GM19023 (cell line): ENCODE measurements around the gene RBM38.
"Not testable (repeated sequence)": the region's sequence is repeated elsewhere in the genome, so short reads cannot be mapped to it uniquely, and the experiment has no call there.

Source experiments
- ATAC-seq: cut with Tn5 transposase; IDR thresholded peaks from one replicate; pipeline ENCODE4 v1.9.1; 2021; ENCODE audit warnings: mild to moderate bottlenecking, moderate library complexity; ENCODE audit not compliant: unreplicated experiment

The RBM38 gene

GRCh38 chr20:57390604-57391438, at the start of gene RBM38:
Gene RBM38 (plus strand): TSS chr20:57391396. CDS start chr20:57391582, 186 bp downstream.
- ATAC-seq: peak; percentile 56

DNA sequence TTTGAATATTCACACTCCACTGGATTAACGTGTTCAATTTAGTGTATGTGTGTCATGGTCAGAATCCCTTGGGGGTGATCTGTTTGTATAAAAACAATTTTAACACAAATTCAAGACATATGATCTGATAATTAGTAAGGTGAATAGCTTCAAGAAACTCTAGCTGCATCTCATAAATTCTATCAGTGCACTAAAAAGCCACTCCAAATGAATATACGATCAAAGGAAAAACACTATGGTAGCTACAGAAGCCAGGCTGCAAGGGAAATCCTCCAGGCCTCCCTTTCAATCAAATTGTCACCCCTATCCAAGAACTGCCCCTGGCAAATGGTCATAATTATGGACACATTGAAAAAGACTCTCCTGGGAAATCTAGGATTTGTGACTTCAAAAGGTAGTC, 49.5 kb upstream of the RBM38 start:
- no peak for ATAC-seq

GRCh38 chr20:57342829-57343228, 48.4 kb upstream of the RBM38 start:
- ATAC-seq: no peak

DNA sequence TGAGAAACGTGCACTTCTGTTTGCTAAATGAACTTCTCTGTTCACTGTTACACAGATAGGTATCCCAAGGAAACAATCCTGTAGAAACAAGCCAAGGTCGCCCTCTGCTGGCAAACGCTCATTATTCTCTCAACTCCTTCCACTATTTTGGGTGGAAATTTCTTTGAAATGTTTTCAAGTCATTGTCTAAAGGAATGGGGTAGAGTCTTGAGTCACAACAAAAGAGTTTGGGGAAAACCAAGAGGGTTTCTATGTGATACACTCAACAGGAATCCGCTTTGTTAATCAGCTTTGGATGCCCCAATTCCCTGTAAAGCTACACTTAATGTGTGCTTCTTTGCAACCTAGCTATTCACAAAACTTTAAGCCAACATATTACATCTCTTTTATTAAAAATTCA, 44.7 kb upstream of the RBM38 start:
- no peak for ATAC-seq

GRCh38 chr20:57347393-57347792, 43.8 kb upstream of the RBM38 start:
- no peak for ATAC-seq

GRCh38 chr20:57348200-57348921, 42.8 kb upstream of the RBM38 start:
- not testable (repeated sequence) for ATAC-seq

DNA sequence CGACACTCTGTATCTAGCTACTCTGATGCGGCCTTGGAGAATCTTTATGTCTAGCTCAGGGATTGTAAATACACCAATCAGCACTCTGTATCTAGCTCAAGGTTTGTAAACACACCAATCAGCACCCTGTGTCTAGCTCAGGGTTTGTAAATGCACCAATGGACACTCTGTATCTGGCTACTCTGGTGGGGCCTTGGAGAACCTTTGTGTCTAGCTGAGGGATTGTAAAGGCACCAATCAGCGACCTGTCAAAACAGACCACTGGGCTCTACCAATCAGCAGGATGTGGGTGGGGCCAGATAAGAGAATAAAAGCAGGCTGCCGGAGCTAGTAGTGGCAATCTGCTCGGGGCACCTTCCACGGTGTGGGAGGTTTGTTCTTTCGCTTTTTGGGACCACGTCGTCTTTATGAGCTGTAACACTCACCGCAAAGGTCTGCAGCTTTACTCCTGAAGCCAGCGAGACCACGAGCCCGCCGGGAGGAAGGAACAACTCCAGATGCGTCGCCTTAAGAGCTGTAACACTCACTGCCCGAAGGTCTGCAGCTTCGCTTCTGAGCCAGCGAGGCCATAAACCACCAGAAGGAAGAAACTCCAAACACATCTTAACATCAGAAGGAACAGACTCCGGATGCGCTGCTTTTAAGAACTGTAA, 42.1 kb upstream of the RBM38 start:
- not testable (repeated sequence) for ATAC-seq

DNA sequence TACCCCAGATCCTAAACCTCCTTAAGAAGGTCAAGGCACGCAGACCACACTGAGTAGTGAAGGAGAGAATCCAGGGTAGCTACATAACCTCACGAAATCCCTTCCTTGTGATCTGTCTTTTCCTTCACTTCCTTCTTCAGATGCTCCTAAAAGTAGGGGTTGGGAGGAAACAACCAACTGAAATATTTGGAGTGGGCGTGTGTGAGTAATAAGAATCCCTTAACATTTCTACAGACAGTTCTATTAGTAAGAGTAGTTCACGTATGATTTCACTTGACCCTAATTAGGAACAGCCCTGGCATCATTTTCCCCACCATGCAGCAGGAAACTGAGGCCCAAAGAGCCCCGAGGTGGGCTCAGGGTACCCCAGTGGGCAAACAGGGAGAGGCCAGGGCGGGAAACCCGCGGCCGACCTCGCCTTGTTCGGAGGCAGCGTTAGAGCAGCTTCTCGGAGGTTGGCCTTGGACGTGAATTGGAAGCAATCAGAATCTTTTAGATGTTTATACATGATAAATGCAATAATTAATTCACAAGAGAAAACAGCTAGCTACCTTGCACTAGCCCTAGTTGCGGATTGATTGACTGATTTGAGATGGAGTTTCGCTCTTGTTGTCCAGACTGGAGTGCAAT, 41.0 kb upstream of the RBM38 start:
- ATAC-seq: no peak

DNA sequence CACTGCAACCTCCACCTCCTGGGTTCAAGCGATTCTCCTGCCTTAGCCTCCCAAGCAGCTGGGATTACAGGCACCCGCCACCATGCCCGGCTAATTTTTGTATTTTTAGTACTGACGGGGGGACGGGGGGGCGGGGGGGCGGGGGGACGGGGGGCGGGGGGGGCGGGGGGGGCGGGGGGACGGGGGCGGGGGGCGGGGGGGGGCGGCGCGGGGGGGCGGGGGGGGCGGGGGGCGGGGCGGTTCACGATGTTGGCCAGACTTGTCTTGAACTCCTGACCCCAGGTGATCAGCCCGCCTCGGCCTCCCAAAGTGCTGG, 40.5 kb upstream of the RBM38 start:
- ATAC-seq: not testable (repeated sequence)

DNA sequence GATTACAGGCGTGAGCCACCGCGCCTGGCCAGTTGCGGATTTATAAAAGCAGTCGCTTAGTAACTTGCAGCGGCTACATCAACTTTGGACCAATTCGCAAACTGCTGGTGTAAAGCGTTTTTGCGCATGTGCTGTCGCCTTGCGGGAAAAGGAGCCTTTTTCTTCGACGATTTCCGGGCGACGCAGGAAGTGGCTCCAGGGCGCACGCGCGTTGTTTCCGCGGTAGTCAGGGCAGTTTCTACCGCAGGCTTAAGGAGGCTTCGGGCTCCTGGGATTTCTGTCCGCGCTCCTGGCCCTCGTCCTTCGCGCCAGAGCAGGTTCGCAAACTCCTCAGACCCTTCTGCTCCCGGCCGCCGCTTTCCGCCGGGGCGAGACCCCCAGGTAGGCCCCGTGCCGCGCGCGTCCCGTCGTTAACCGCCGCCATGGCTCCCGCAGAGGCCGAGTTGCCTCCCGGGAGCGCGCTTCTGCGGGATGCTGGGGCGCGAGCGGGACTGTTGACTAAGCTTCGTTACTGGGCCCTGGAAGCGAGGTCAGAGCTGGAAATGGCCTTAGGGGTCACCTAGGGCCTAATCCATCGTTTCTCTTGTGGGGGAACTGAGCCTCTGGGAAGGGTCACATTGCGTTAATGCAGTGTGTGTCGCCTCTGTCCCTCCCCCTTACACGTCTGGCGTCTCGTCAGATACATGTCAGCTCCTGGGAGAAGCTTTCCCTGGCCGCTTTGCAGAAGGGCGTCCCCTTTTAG, 40.0 kb upstream of the RBM38 start, which contains the start of gene RAE1:
RAE1 (plus strand) TSS at position 214 of the 742 bp plus-strand sequence. CDS start 2,784 bp downstream, outside the sequence.
- peak; percentile 85 for ATAC-seq

DNA sequence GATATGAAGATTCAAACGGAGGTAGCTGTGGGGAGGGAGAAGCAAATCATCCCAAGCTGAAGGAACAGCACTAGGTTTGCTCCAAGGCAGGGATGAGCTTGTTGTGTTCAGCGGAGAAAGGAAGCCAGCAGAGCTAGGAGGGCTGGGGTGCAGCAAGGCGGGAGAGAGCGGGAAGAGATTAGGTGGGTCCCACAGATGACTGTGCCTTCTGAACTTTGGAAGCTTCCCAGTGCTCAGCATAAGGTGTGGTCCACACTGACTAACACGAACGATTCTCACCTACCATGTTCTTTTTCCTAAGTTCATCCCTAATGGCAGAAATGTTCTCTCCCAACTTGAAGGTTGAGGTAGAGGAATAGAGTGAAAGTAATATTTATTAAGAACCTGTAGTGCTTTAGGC, 38.9 kb upstream of the RBM38 start:
- no peak for ATAC-seq

GRCh38 chr20:57353351-57353750, 37.8 kb upstream of the RBM38 start:
- ATAC-seq: no peak

DNA sequence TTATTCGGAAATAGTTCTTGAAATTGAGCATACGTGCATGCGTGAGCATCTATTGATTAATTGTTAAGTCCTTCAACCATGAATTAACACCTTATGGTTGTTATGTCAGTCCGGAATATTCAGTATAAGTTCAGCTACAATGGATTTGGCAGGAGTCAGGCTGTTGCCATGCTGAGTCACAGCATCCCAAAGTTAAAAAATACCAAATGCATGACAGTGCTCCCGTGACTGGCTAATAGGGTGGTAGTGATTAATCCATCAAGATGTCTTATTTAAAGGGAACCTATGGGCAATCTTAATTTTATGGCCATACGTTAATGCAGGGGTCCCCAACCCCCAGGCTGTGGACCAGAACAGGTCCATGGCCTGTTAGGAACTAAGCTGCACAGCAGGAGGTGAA, 29.7 kb upstream of the RBM38 start:
- ATAC-seq: no peak

DNA sequence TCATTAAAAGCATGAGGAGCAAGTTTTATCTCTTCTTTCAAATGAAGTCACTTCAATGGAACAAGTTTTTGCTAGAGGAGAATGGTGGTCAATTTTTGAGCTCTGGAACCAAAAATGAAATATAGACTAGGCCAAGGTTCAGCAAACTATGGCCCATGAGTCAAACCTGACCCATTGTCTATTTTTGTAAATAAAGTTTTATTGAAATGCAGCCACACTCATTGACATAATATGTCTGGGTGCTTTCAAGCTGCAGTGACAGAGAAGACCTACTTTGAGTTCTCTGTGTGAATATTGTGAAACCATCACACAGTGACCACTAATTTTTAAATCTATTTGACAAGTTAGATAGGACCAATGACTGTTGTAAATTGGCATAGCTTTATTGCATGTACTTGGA, 26.7 kb upstream of the RBM38 start:
- ATAC-seq: no peak

DNA sequence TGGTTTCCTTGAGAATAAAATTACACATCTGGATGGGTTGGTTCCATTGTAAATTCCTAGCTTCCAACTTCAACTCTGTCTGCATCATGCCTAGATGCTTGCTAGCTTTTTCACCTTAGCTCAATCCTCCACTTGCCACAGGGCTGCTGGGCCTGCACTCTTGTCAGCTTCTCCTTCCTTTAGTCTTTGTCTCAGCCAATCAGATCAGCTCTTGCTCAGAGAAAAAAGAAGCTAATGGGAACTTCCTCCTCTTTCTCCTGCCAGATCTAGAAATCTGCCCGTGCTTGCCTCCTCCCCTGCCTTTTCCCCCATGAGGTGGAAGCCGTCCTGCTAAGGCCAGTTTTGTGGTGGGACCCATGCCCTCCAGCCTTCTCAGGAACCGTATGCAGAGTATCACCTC, 21.6 kb upstream of the RBM38 start:
- no peak for ATAC-seq

- no peak for ATAC-seq
These were observed 20.9 kb upstream of the RBM38 start for GRCh38 chr20:57370316-57370715.

DNA sequence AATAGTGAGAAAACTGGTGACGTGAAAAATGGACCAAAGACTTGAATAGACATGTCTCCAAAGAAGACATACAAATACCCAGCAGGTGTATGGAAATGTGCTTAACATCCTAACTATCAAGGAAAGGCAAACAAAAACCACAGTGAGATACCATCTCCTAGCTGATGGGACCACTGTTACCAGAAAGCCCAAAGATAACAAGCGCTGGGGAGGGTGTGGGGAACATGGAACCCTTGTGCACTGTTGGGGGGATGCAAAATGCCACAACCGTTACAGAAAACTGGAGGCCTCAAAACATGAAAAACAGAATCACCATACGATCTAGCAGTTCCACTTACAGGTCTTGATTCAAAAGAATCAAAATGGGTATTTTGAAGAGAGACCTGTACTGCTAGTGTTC, 19.8 kb upstream of the RBM38 start:
- no peak for ATAC-seq

DNA sequence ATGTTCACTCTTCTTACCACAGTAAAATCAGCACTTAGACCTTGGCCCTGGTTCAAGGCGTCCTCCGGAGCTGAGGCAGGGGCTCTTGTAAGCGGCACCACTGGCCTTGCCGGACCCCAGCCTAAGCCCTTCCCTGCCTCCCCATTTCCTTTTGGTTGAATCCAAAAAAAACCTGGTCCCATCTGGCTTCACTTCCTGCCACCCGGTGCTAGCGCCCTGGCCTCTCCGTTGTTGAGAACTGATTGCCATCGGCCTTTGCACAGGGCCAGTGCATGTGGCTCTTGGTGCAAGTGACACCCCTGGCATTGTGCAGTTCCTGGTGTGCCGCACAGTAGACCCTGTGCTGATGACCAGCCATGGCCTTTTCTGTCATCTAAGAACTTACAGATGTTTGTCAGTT, 19.0 kb upstream of the RBM38 start:
- ATAC-seq: no peak

DNA sequence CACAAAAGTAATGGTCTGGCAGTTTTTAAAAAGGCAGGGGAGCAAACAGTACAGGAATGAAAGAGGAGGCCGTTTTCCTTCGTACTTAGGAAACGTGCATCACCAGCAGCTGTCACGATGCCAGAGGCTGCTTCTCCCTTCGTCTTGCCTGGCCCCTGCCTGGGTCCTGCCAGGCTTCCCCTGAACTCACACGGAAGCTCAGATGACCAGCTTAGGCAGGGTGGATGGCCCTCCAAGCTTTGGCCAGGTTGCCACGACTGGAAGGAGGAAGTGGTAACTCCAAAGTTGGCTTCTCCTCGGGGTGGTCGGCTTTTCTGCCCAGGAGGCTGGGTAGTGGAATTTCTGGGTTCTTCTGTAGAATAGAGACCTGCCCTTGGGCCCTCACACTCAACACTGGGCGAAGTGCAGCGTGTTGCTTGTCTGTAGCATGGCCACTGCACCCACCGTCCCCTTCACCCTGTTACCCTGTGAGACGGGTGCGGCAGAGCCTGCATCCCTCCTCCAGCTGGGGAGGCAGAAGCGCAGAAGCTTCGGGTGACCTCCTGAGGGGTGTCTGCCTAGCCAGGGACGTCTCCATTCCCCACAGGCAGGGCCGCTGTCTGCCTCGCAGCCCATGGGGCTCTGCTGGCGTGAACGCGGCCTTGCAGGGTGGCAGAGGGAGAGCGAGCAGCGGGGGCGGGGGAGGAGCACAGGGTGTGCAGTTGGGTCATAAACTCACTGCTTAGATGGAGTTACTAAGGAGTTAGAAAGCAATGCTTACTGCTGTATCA, 18.4 kb upstream of the RBM38 start:
- no peak for ATAC-seq
